ENCODE results near the gene OR5H14. TPM values are rescaled to one million over a fixed set of nuclear protein-coding genes. Genes with fewer than 3 reads are reported as not detected.
A peak's percentile ranks its signal among the peaks of the same experiment; 100 is the strongest.
"Not testable (repeated sequence)": the region's sequence is repeated elsewhere in the genome, so short reads cannot be mapped to it uniquely, and the experiment has no call there.

The OR5H14 gene
- total RNA-seq, 4 donors from 2014 or later: not detected

- H3K4me1 ChIP-seq: no peaks in the 10 kb centered on the region
- intact Hi-C loops (cut with DNase I): no loop called here
- no peaks in the 10 kb centered on the region for H3K36me3 ChIP-seq
- H3K4me3 ChIP-seq (replicated peaks in 1 of 3): no peak overlapping the region
- TF ChIP-seq POLR2A (IDR thresholded peaks at IDR 0.05): no peak
- no peak for TF ChIP-seq CTCF (IDR thresholded peaks at IDR 0.05)
- DNase-seq: no peak
- no peaks in the 10 kb centered on the region for H3K27me3 ChIP-seq
- WGBS, 2 donors: 65 to 72% methylated on average over 3 of the region's 3 CpGs
- no peaks in the 10 kb centered on the region for H3K9me3 ChIP-seq
- no peak overlapping the region for H3K27ac ChIP-seq
Observed at GRCh38 chr3:98114264-98114663, 33.0 kb upstream of the OR5H14 start.

- WGBS, 2 donors: 98 to 100% methylated on average over 1 of the region's 1 CpG
- Histone ChIP-seq H3K27ac (no peak overlapping the region), H3K27me3 (no peaks in the 10 kb centered on the region), H3K4me1 (no peaks in the 10 kb centered on the region), H3K9me3 (no peaks in the 10 kb centered on the region), H3K36me3 (no peaks in the 10 kb centered on the region), H3K4me3 (replicated peaks in 1 of 3) (no peak overlapping the region)
- DNase-seq: no peak
- TF ChIP-seq POLR2A (IDR thresholded peaks at IDR 0.05): no peak
- TF ChIP-seq CTCF (IDR thresholded peaks at IDR 0.05): no peak
- intact Hi-C loops (cut with DNase I): no loop called here
Observed at GRCh38 chr3:98115717-98116116, 31.6 kb upstream of the OR5H14 start.

GRCh38 chr3:98130421-98130820 is 16.9 kb upstream of the OR5H14 start, which contains the start of gene OR5H1:
Gene OR5H1, plus strand, starts transcription at chr3:98130721. Its CDS starts 1,977 bp downstream, at chr3:98132698.
- no peak for DNase-seq
- Histone ChIP-seq H3K9me3 (no peaks in the 10 kb centered on the region), H3K4me1 (no peaks in the 10 kb centered on the region), H3K4me3 (replicated peaks in 1 of 3) (no peak within 1 kb of the TSS), H3K27me3 (no peaks in the 10 kb centered on the region), H3K27ac (no peak within 1 kb of the TSS), H3K36me3 (no peaks in the 10 kb centered on the region)
- TF ChIP-seq CTCF (IDR thresholded peaks at IDR 0.05): no peak
- TF ChIP-seq POLR2A (IDR thresholded peaks at IDR 0.05): no peak
- 78 to 84% methylated on average over 1 of the region's 1 CpG for WGBS, 2 donors
- intact Hi-C loops (cut with DNase I): no loop called here

- Histone ChIP-seq H3K36me3 (no peaks in the 10 kb centered on the region), H3K27ac (no peak overlapping the region), H3K4me3 (replicated peaks in 1 of 3) (no peak overlapping the region), H3K9me3 (no peaks in the 10 kb centered on the region), H3K27me3 (no peaks in the 10 kb centered on the region), H3K4me1 (no peaks in the 10 kb centered on the region)
- intact Hi-C loops (cut with DNase I): no loop called here
- WGBS, 2 donors: 51 to 56% methylated on average over 3 of the region's 3 CpGs
- peak; percentile 17 to 23 for DNase-seq
- TF ChIP-seq POLR2A (IDR thresholded peaks at IDR 0.05): no peak
- no peak for TF ChIP-seq CTCF (IDR thresholded peaks at IDR 0.05)
Observed at GRCh38 chr3:98136631-98137030, 10.6 kb upstream of the OR5H14 start.

- intact Hi-C loops (cut with DNase I); H3K4me1 ChIP-seq; H3K4me3 ChIP-seq (replicated peaks in 1 of 3); H3K36me3 ChIP-seq; H3K27ac ChIP-seq; H3K9me3 ChIP-seq; H3K27me3 ChIP-seq; DNase-seq: not testable (repeated sequence)
- 88 to 92% methylated on average over 23 of the region's 23 CpGs for WGBS, 2 donors
Observed at GRCh38 chr3:98137826-98138557, 9.3 kb upstream of the OR5H14 start.

Measured in thyroid gland (tissue), 4 donors.